HCT116 (cell line): ENCODE measurements around the gene ZXDC. TPM values are rescaled to one million over a fixed set of nuclear protein-coding genes. Genes with fewer than 3 reads are reported as not detected.

Source experiments
- ATAC-seq: fragments of 200-7000 bp; cut with Tn5 transposase; 2 replicates; pipeline ENCODE4 v1.9.1; 2020; ENCODE audit warnings: mild to moderate bottlenecking, moderate library complexity
- BruUV-seq: library from RNA; stranded (reverse); fragments of 400-500 nt; replicated peaks from 2 replicates; lab custom pipeline; 2021; lab: Mats Ljungman, UMichigan
- CTCF ChIA-PET: fragments of 300-600 bp; sonication (Branson Sonifier 250); formaldehyde crosslinking; loops from one replicate; lab custom pipeline; 2021; ENCODE audit warnings: antibody characterized with exemption; lab: Charles Lee
- POLR2A ChIA-PET: fragments of 300-600, 350-600 bp; sonication (Branson Sonifier 250); formaldehyde crosslinking; loops from one replicate; lab custom pipeline; 2021; ENCODE audit warnings: antibody characterized with exemption; lab: Charles Lee
- RAD21 ChIA-PET, 2 experiments: fragments of 300-600 bp; sonication (Branson Sonifier 250); formaldehyde crosslinking; loops; one replicate each; lab custom pipeline; 2023; ENCODE audit warnings: low total read pairs in 2 of 2; ENCODE audit not compliant: uncharacterized antibody in 2 of 2, unreplicated experiment in 2 of 2, low non-redundant PET in 1 of 2; lab: Charles Lee
- DNase-seq: peaks from one replicate; pipeline ENCODE4 v3.0.0-alpha.2; 2010; ENCODE audit warnings: low read depth, low spot score
- H2AFZ ChIP-seq: fragments of 200-600 bp; shearing (Covaris generic), sonication (generic); 2 replicates; pipeline ENCODE4 v1.6.1; 2017; ENCODE audit warnings: low read depth, mixed run types, mixed read lengths, antibody characterized with exemption, low read length; ENCODE audit not compliant: poor library complexity, severe bottlenecking
- H3K27ac ChIP-seq: 2 replicates; pipeline ENCODE4 v1.5.1; 2012; ENCODE audit warnings: low read depth, low read length
- H3K27me3 ChIP-seq: fragments of 200-600 bp; sonication (generic); 2 replicates; pipeline ENCODE4 v1.6.1; 2016; ENCODE audit warnings: mixed run types, low read length, mixed read lengths; ENCODE audit not compliant: insufficient read depth
- H3K36me3 ChIP-seq, 2 experiments: fragments of 200-500 bp in 1 of 2; fragments of 200-600 bp in 1 of 2; sonication (Bioruptor generic) in 1 of 2; sonication (generic) in 1 of 2; 2 replicates each; pipeline versions ENCODE4 v1.5.1 to v1.6.1; 2014 to 2016; ENCODE audit warnings: low read length in 2 of 2, inconsistent platforms in 1 of 2, mixed read lengths in 1 of 2, mixed run types in 1 of 2; ENCODE audit not compliant: insufficient read depth in 2 of 2, control insufficient read depth in 1 of 2
- H3K4me1 ChIP-seq, 2 experiments: fragments of 200-600 bp in 1 of 2; sonication (generic) in 1 of 2; 2 replicates each; pipeline versions ENCODE4 v1.5.1 to v1.6.1; 2012 to 2017; ENCODE audit warnings: low read length in 2 of 2, inconsistent platforms in 1 of 2, mild to moderate bottlenecking in 1 of 2, mixed read lengths in 1 of 2, mixed run types in 1 of 2, moderate library complexity in 1 of 2; ENCODE audit not compliant: insufficient read depth in 2 of 2, control insufficient read depth in 1 of 2
- H3K4me2 ChIP-seq: fragments of 200-600 bp; sonication (generic); 2 replicates; pipeline ENCODE4 v1.6.1; 2017; ENCODE audit warnings: mixed run types, low read length, mixed read lengths
- H3K4me3 ChIP-seq, 2 experiments: fragments of 200-600 bp in 1 of 2; sonication (generic) in 1 of 2; replicated peaks in 1 of 2; 2 replicates each; pipeline ENCODE4 v1.5.1; 2011 to 2016; ENCODE audit warnings: low read length in 2 of 2, control low read depth in 1 of 2, low read depth in 1 of 2, mild to moderate bottlenecking in 1 of 2, mixed read lengths in 1 of 2, mixed run types in 1 of 2
- H3K79me2 ChIP-seq: fragments of 200-600 bp; sonication (generic); 2 replicates; pipeline ENCODE4 v1.6.1; 2017; ENCODE audit warnings: mild to moderate bottlenecking, mixed run types, low read length, moderate library complexity, mixed read lengths; ENCODE audit not compliant: insufficient read depth
- H3K9ac ChIP-seq: fragments of 200-600 bp; sonication (generic); 2 replicates; pipeline ENCODE4 v1.6.1; 2016; ENCODE audit warnings: low read length, mixed read lengths
- H3K9me2 ChIP-seq: fragments of 200-600 bp; sonication (generic), shearing (Covaris generic); 2 replicates; pipeline ENCODE4 v1.6.1; 2017; ENCODE audit warnings: mixed run types, mild to moderate bottlenecking, moderate library complexity; ENCODE audit not compliant: insufficient read depth
- H3K9me3 ChIP-seq, 2 experiments: fragments of 200-500 bp in 1 of 2; fragments of 200-600 bp in 1 of 2; sonication (Bioruptor generic) in 1 of 2; sonication (generic) in 1 of 2; 2 replicates each; pipeline ENCODE4 v1.6.1; 2014 to 2017; ENCODE audit warnings: low read length in 2 of 2, mixed read lengths in 2 of 2, inconsistent platforms in 1 of 2, low read depth in 1 of 2, mild to moderate bottlenecking in 1 of 2, mixed run types in 1 of 2, moderate library complexity in 1 of 2; ENCODE audit not compliant: control insufficient read depth in 1 of 2, insufficient read depth in 1 of 2
- H4K20me1 ChIP-seq: fragments of 200-600 bp; sonication (generic), shearing (Covaris generic); 2 replicates; pipeline ENCODE4 v1.6.1; 2017; ENCODE audit warnings: mixed run types, mild to moderate bottlenecking, moderate library complexity; ENCODE audit not compliant: insufficient read depth
- CBX3 ChIP-seq: IDR thresholded peaks from 2 replicates; pipeline ENCODE4 v1.6.1; 2012; ENCODE audit warnings: low read depth
- CTCF ChIP-seq, 3 experiments: fragments of 200-600 bp in 1 of 3; sonication (generic) in 1 of 3; IDR thresholded peaks in 2 of 3; conservative IDR thresholded peaks in 1 of 3; 2 replicates each; pipeline ENCODE4 v1.5.1; 2012 to 2017; ENCODE audit warnings: low read depth in 2 of 3, low read length in 2 of 3, antibody characterized with exemption in 1 of 3, borderline replicate concordance in 1 of 3, control low read depth in 1 of 3, mild to moderate bottlenecking in 1 of 3, mixed read lengths in 1 of 3, mixed run types in 1 of 3, moderate library complexity in 1 of 3; ENCODE audit not compliant: insufficient read depth in 1 of 3
- MAX ChIP-seq: IDR thresholded peaks from 2 replicates; pipeline ENCODE4 v1.6.1; 2012
- REST ChIP-seq: IDR thresholded peaks from 2 replicates; pipeline ENCODE4 v1.6.1; 2012; ENCODE audit warnings: low read depth
- intact Hi-C: fragments of 100-400 bp; cut with micrococcal nuclease; formaldehyde crosslinking; loops from 2 replicates; pipeline ENCODE4 v1.10.0; 2022
- total RNA-seq: library from RNA; stranded (reverse); gene quantifications from one replicate; pipeline ENCODE4 v1.2.1, GENCODE V29; 2021; ENCODE audit not compliant: unreplicated experiment

Gene ZXDC
- total RNA-seq, 1 experiment from 2014 or later = 29.9 TPM

GRCh38 chr3:126456211-126456610, 19.5 kb downstream of the ZXDC start:
- no peak overlapping the region for H3K27ac ChIP-seq
- peaks cover 46% of the 10 kb centered on the region for H3K79me2 ChIP-seq
- H3K9me3 ChIP-seq = no peaks in the 10 kb centered on the region
- no peak overlapping the region for H3K4me2 ChIP-seq
- H2AFZ ChIP-seq = no peak overlapping the region
- no peak overlapping the region for H3K9ac ChIP-seq
- no peaks in the 10 kb centered on the region for H3K27me3 ChIP-seq
- ATAC-seq (no peak), DNase-seq (no peak)
- peaks cover 44 to 55% of the 10 kb centered on the region in 2 experiments; a peak in 3 of 4 replicates for H3K36me3 ChIP-seq
- RAD21 ChIA-PET = no interaction called here
- no peaks in the 10 kb centered on the region for H3K9me2 ChIP-seq
- TF ChIP-seq CBX3 (no peak), REST (no peak), CTCF (IDR thresholded peaks at IDR 0.05 in 2 of 3, conservative IDR thresholded peaks at IDR 0.05 in 1 of 3; ENCODE audit: borderline replicate concordance in 1 of 3, insufficient read depth in 1 of 3, low read depth in 2 of 3, low read length in 2 of 3) (no peak), MAX (no peak)
- BruUV-seq = no TSS peak
- CTCF ChIA-PET = no interaction called here
- no peak overlapping the region for H3K4me3 ChIP-seq
- no peaks in the 10 kb centered on the region for H3K4me1 ChIP-seq
- H4K20me1 ChIP-seq = no peaks in the 10 kb centered on the region
- intact Hi-C loops = no loop called here
- POLR2A ChIA-PET = no interaction called here
